Karpas-422 (cell line): ENCODE data around the gene TAGLN. TPM values are rescaled to one million over a fixed set of nuclear protein-coding genes. Genes with fewer than 3 reads are reported as not detected.

Source experiments
- DNase-seq: peaks from one replicate; pipeline ENCODE4 v3.0.0-alpha.2; 2015
- H2AFZ ChIP-seq: fragments of 200-600 bp; sonication (generic); 2 replicates; pipeline ENCODE4 v1.6.1; 2014; ENCODE audit warnings: antibody characterized with exemption, low read length, mixed read lengths
- H3K27ac ChIP-seq: fragments of 200-600 bp; sonication (generic); 2 replicates; pipeline ENCODE4 v1.5.1; 2014; ENCODE audit warnings: mild to moderate bottlenecking, low read length, moderate library complexity
- H3K27me3 ChIP-seq: fragments of 200-600 bp; sonication (generic); 2 replicates; pipeline ENCODE4 v1.6.1; 2014; ENCODE audit warnings: low read length, mixed read lengths
- H3K36me3 ChIP-seq: fragments of 200-600 bp; sonication (generic); 2 replicates; pipeline ENCODE4 v1.6.1; 2014; ENCODE audit warnings: low read length, mixed read lengths; ENCODE audit not compliant: insufficient read depth
- H3K4me1 ChIP-seq: fragments of 200-600 bp; sonication (generic); 2 replicates; pipeline ENCODE4 v1.6.1; 2014; ENCODE audit warnings: mild to moderate bottlenecking, low read length, mixed read lengths
- H3K4me2 ChIP-seq: fragments of 200-600 bp; sonication (generic); 2 replicates; pipeline ENCODE4 v1.6.1; 2014; ENCODE audit warnings: low read length, low read depth, mild to moderate bottlenecking; ENCODE audit not compliant: poor library complexity, severe bottlenecking
- H3K4me3 ChIP-seq: fragments of 200-600 bp; sonication (generic); 2 replicates; pipeline ENCODE4 v1.5.1; 2014; ENCODE audit warnings: mild to moderate bottlenecking, antibody characterized with exemption, low read length, mixed read lengths
- H3K79me2 ChIP-seq: fragments of 200-600 bp; sonication (generic); 2 replicates; pipeline ENCODE4 v1.6.1; 2014; ENCODE audit warnings: mild to moderate bottlenecking, low read length, mixed read lengths
- H3K9ac ChIP-seq: fragments of 200-600 bp; sonication (generic); 2 replicates; pipeline ENCODE4 v1.6.0; 2014; ENCODE audit warnings: low read length
- H3K9me2 ChIP-seq: fragments of 200-600 bp; sonication (generic), shearing (Covaris generic); replicated peaks from 2 replicates; pipeline ENCODE4 v1.6.0; 2014; ENCODE audit warnings: mild to moderate bottlenecking, low read length, moderate library complexity; ENCODE audit not compliant: insufficient read depth
- H3K9me3 ChIP-seq: fragments of 300-700, 200-600 bp; sonication (generic); 2 replicates; pipeline ENCODE4 v1.6.1; 2014; ENCODE audit warnings: low read length, mixed read lengths
- H4K20me1 ChIP-seq: fragments of 200-600 bp; sonication (generic); 2 replicates; pipeline ENCODE4 v1.6.1; 2014; ENCODE audit warnings: mild to moderate bottlenecking, antibody characterized with exemption, low read length, low read depth; ENCODE audit not compliant: insufficient read depth
- total RNA-seq: library from RNA; depleted of rRNA; stranded (reverse); fragments of >200 nt; shearing (Covaris generic); gene quantifications from 2 replicates; pipeline ENCODE4 v1.2.3, GENCODE V29; 2014; ENCODE audit warnings: low replicate concordance

TAGLN gene
- total RNA-seq, 1 experiment from 2014 or later, result 3.3 TPM

DNA sequence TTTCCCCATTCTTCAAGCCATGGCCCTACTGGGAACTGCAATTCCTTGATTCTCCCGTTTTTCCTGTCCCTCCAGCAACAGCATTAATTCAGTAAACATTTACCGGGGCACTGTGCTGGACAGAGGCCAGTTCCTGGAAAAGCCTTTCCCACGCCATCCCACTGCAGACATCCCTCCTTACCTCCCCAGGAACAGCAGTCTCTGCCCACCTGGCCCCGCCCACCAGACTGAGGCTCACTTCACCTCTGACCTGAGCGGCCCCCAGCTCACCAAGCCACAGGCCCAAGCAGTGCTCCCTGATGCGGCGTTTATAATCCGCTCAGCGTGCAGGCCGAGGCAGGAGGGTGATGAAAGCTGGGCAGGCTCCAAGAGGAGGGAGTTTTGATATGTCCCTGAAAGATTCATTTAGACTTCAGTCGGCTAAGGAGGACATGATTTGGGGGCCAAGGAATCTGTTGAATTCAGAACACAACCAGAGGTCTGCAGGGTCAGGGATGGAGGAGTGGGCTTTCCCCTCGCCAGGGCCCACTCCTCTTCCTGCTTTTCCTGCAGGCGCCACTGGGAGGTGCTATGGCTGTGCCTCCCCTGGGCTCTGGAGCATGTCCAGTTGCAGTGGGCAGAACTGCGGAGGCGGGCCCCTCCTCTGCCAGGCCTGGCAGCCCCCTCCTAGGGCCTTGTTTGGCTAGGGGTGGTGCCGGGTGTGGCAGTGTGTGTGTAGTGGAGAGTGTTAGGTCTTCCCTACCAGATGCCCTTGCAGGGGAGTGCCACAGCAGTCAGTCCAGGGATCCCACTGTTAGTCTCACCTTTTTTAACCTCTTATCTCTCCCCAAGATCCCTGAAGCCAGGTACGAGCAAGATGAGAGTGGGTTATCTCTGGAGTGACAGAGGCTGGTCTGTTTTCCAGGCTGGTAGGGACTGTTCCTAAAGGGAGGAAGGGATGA lies 1.4 kb upstream of the TAGLN start:
- H4K20me1 ChIP-seq, result no peaks in the 10 kb centered on the region
- no peaks in the 10 kb centered on the region for H3K9me2 ChIP-seq
- H3K4me2 ChIP-seq, result no peak overlapping the region
- H3K27me3 ChIP-seq, result no peaks in the 10 kb centered on the region
- DNase-seq, result peak; percentile 43
- no peak overlapping the region for H3K27ac ChIP-seq
- H3K36me3 ChIP-seq, result no peaks in the 10 kb centered on the region
- no peaks in the 10 kb centered on the region for H3K4me1 ChIP-seq
- no peaks in the 10 kb centered on the region for H3K9me3 ChIP-seq
- no peak overlapping the region for H3K9ac ChIP-seq
- no peak overlapping the region for H3K4me3 ChIP-seq
- H2AFZ ChIP-seq, result no peak overlapping the region
- no peaks in the 10 kb centered on the region for H3K79me2 ChIP-seq

DNA sequence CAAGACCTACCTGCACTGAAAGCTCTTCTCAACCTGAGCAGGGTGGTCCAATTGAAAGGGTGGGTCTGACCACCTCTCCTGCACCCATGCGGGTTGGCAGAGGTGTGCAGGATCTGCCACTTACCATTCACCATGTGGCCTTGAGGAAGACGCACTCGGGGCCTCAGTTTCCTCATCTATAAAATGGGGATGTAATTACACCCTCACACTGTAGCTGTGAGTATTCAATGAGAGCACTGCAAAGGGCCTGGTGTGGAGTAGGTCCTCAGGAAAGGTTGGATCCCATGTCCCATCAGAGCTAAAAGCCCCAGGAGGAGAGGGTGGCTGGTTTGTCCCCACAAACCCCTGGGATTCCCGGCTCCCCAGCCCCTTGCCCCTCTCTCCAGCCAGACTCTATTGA lies 557 bp upstream of the TAGLN start:
- no peaks in the 10 kb centered on the region for H4K20me1 ChIP-seq
- no peaks in the 10 kb centered on the region for H3K9me3 ChIP-seq
- no peaks in the 10 kb centered on the region for H3K9me2 ChIP-seq
- H2AFZ ChIP-seq, result no peak overlapping the region
- H3K79me2 ChIP-seq, result no peaks in the 10 kb centered on the region
- no peak overlapping the region for H3K4me2 ChIP-seq
- H3K4me3 ChIP-seq, result no peak overlapping the region
- H3K4me1 ChIP-seq, result no peaks in the 10 kb centered on the region
- H3K27me3 ChIP-seq, result no peaks in the 10 kb centered on the region
- H3K27ac ChIP-seq, result no peak overlapping the region
- no peak for DNase-seq
- no peaks in the 10 kb centered on the region for H3K36me3 ChIP-seq
- H3K9ac ChIP-seq, result no peak overlapping the region

- no peak overlapping the region for H3K27ac ChIP-seq
- H3K9me2 ChIP-seq, result no peaks in the 10 kb centered on the region
- no peaks in the 10 kb centered on the region for H3K9me3 ChIP-seq
- H3K27me3 ChIP-seq, result no peaks in the 10 kb centered on the region
- H3K79me2 ChIP-seq, result no peaks in the 10 kb centered on the region
- DNase-seq, result no peak
- H4K20me1 ChIP-seq, result no peaks in the 10 kb centered on the region
- H3K36me3 ChIP-seq, result no peaks in the 10 kb centered on the region
- H3K9ac ChIP-seq, result no peak overlapping the region
- H3K4me2 ChIP-seq, result no peak overlapping the region
- no peak overlapping the region for H3K4me3 ChIP-seq
- no peaks in the 10 kb centered on the region for H3K4me1 ChIP-seq
- no peak overlapping the region for H2AFZ ChIP-seq
These were observed 994 bp downstream of the TAGLN start for GRCh38 chr11:117199916-117200812.

DNA sequence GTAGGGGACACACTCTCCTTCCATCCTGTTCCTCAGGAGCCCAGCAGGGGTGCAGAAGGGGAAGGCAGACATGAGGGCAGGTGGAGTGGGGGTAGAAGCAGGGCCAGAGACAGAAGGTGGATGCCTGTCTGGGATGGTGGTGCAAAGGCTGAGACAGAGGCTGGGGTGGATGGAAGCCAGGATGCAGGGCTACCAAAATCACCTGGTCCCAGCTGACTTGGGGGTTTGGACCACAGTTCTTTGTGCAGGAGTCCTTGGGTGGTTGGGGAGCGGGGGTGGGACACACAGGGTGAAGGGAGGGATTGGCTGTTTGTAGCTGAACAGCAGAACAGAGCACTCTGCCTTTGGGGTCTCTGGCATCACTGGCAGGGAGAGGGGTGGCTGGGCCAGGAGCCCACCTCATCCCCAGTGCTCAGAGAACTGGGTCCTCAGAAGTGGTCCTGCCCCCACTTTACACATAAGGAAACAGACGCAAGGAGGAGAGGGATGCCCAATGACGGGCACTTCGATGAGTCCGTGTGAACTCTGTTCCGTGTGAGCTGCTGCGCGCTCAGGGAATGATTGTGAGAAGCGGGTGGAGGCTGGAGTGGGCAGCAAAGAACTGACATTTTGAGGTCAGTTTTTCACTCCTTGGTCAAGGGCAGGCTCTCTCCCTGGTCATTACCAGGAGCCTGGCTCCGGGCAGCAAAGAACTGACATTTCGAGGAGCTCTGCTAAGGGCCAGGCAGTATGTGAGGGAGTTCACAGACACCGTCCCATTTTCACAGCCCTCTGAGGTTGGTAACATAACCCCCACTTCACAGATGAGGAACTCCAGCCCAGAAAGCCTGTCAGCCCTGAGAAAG lies 1.9 kb downstream of the TAGLN start:
- H3K79me2 ChIP-seq, result no peaks in the 10 kb centered on the region
- no peaks in the 10 kb centered on the region for H3K4me1 ChIP-seq
- DNase-seq, result no peak
- H3K9me3 ChIP-seq, result no peaks in the 10 kb centered on the region
- no peak overlapping the region for H3K9ac ChIP-seq
- no peak overlapping the region for H2AFZ ChIP-seq
- H3K27ac ChIP-seq, result no peak overlapping the region
- H3K27me3 ChIP-seq, result no peaks in the 10 kb centered on the region
- H3K4me3 ChIP-seq, result no peak overlapping the region
- no peaks in the 10 kb centered on the region for H3K9me2 ChIP-seq
- no peaks in the 10 kb centered on the region for H3K36me3 ChIP-seq
- no peak overlapping the region for H3K4me2 ChIP-seq
- no peaks in the 10 kb centered on the region for H4K20me1 ChIP-seq

- no peaks in the 10 kb centered on the region for H3K9me3 ChIP-seq
- no peak overlapping the region for H2AFZ ChIP-seq
- no peaks in the 10 kb centered on the region for H3K4me1 ChIP-seq
- DNase-seq, result no peak
- H3K9ac ChIP-seq, result no peak overlapping the region
- H3K79me2 ChIP-seq, result no peaks in the 10 kb centered on the region
- no peaks in the 10 kb centered on the region for H4K20me1 ChIP-seq
- no peak overlapping the region for H3K4me2 ChIP-seq
- no peak overlapping the region for H3K4me3 ChIP-seq
- no peaks in the 10 kb centered on the region for H3K36me3 ChIP-seq
- H3K27ac ChIP-seq, result no peak overlapping the region
- H3K9me2 ChIP-seq, result no peaks in the 10 kb centered on the region
- no peaks in the 10 kb centered on the region for H3K27me3 ChIP-seq
These were observed 2.6 kb downstream of the TAGLN start for GRCh38 chr11:117201658-117202305.

- Histone ChIP-seq H3K9ac (no peak overlapping the region), H3K27me3 (no peaks in the 10 kb centered on the region), H3K4me3 (no peak overlapping the region), H2AFZ (no peak overlapping the region), H3K9me3 (no peaks in the 10 kb centered on the region), H3K27ac (no peak overlapping the region), H3K4me2 (no peak overlapping the region), H3K9me2 (no peaks in the 10 kb centered on the region), H3K79me2 (no peaks in the 10 kb centered on the region), H3K4me1 (no peaks in the 10 kb centered on the region), H4K20me1 (no peaks in the 10 kb centered on the region), H3K36me3 (no peaks in the 10 kb centered on the region)
- peak; percentile 38 for DNase-seq
These were observed 3.4 kb downstream of the TAGLN start for GRCh38 chr11:117202386-117203068.

- no peak overlapping the region for H3K4me3 ChIP-seq
- no peaks in the 10 kb centered on the region for H3K9me3 ChIP-seq
- H3K79me2 ChIP-seq, result no peaks in the 10 kb centered on the region
These were observed 3.9 kb downstream of the TAGLN start for GRCh38 chr11:117203069-117203407.

More at GRCh38 chr11:117203069-117203407, 3.9 kb downstream of the TAGLN start:
- no peaks in the 10 kb centered on the region for H3K9me2 ChIP-seq
- no peaks in the 10 kb centered on the region for H3K36me3 ChIP-seq
- no peaks in the 10 kb centered on the region for H3K27me3 ChIP-seq
- DNase-seq, result no peak
- H2AFZ ChIP-seq, result no peak overlapping the region
- no peaks in the 10 kb centered on the region for H3K4me1 ChIP-seq
- no peak overlapping the region for H3K9ac ChIP-seq
- H4K20me1 ChIP-seq, result no peaks in the 10 kb centered on the region
- no peak overlapping the region for H3K4me2 ChIP-seq
- H3K27ac ChIP-seq, result no peak overlapping the region
